ENCODE data around the gene ZNF433.
A peak's percentile ranks its signal among the peaks of the same experiment; 100 is the strongest.

The ZNF433 gene

GRCh38 chr19:11986754-11987153, 48.7 kb downstream of the ZNF433 start:
- Histone ChIP-seq H3K4me2 (ENCODE audit: low read length) (no peak overlapping the region), H3K9me3 (replicated peaks; ENCODE audit: low read length) (peaks cover 8% of the 10 kb centered on the region), H3K4me1 (ENCODE audit: control insufficient read depth, insufficient read depth, low read length) (no peaks in the 10 kb centered on the region), H3K27me3 (ENCODE audit: control insufficient read depth, insufficient read depth, low read length) (no peaks in the 10 kb centered on the region), H3K36me3 (ENCODE audit: insufficient read depth, low read length) (no peaks in the 10 kb centered on the region), H3K9ac (ENCODE audit: low read depth, low read length) (no peak overlapping the region), H3K4me3 (ENCODE audit: low read length) (no peak overlapping the region)

GRCh38 chr19:11984986-11985385, 50.5 kb downstream of the ZNF433 start:
- Histone ChIP-seq H3K4me1 (ENCODE audit: control insufficient read depth, insufficient read depth, low read length) (no peaks in the 10 kb centered on the region), H3K4me3 (ENCODE audit: low read length) (no peak overlapping the region), H3K4me2 (ENCODE audit: low read length) (no peak overlapping the region), H3K27me3 (ENCODE audit: control insufficient read depth, insufficient read depth, low read length) (no peaks in the 10 kb centered on the region), H3K36me3 (ENCODE audit: insufficient read depth, low read length) (peaks cover under 1% of the 10 kb centered on the region), H3K9ac (ENCODE audit: low read depth, low read length) (no peak overlapping the region), H3K9me3 (replicated peaks; ENCODE audit: low read length) (peaks cover 25% of the 10 kb centered on the region)

- Histone ChIP-seq H3K9me3 (replicated peaks; ENCODE audit: low read length) (peaks cover 47% of the 10 kb centered on the region), H3K27me3 (ENCODE audit: control insufficient read depth, insufficient read depth, low read length) (no peaks in the 10 kb centered on the region), H3K9ac (ENCODE audit: low read depth, low read length) (no peak overlapping the region), H3K4me1 (ENCODE audit: control insufficient read depth, insufficient read depth, low read length) (no peaks in the 10 kb centered on the region), H3K4me3 (ENCODE audit: low read length) (no peak overlapping the region), H3K36me3 (ENCODE audit: insufficient read depth, low read length) (peaks cover 23% of the 10 kb centered on the region), H3K4me2 (ENCODE audit: low read length) (no peak overlapping the region)
Measured at GRCh38 chr19:11982526-11982925, 53.0 kb downstream of the ZNF433 start.

- Histone ChIP-seq H3K36me3 (ENCODE audit: insufficient read depth, low read length) (peaks cover 23% of the 10 kb centered on the region), H3K9me3 (replicated peaks; ENCODE audit: low read length) (peaks cover 53% of the 10 kb centered on the region)
Measured at GRCh38 chr19:11979527-11979926, 56.0 kb downstream of the ZNF433 start.

GRCh38 chr19:11978492-11979100, 56.9 kb downstream of the ZNF433 start:
- Histone ChIP-seq H3K27me3 (ENCODE audit: control insufficient read depth, insufficient read depth, low read length) (no peaks in the 10 kb centered on the region), H3K9ac (ENCODE audit: low read depth, low read length) (no peak overlapping the region), H3K4me1 (ENCODE audit: control insufficient read depth, insufficient read depth, low read length) (no peaks in the 10 kb centered on the region), H3K9me3 (replicated peaks; ENCODE audit: low read length) (peaks cover 53% of the 10 kb centered on the region), H3K4me3 (ENCODE audit: low read length) (no peak overlapping the region), H3K36me3 (ENCODE audit: insufficient read depth, low read length) (peaks cover 23% of the 10 kb centered on the region), H3K4me2 (ENCODE audit: low read length) (no peak overlapping the region)

More at GRCh38 chr19:11979527-11979926, 56.0 kb downstream of the ZNF433 start:
- Histone ChIP-seq H3K4me1 (ENCODE audit: control insufficient read depth, insufficient read depth, low read length) (no peaks in the 10 kb centered on the region), H3K4me2 (ENCODE audit: low read length) (no peak overlapping the region), H3K9ac (ENCODE audit: low read depth, low read length) (no peak overlapping the region), H3K4me3 (ENCODE audit: low read length) (no peak overlapping the region), H3K27me3 (ENCODE audit: control insufficient read depth, insufficient read depth, low read length) (no peaks in the 10 kb centered on the region)

GRCh38 chr19:11973019-11973810, 62.3 kb downstream of the ZNF433 start:
- Histone ChIP-seq H3K4me2 (ENCODE audit: low read length) (no peak overlapping the region), H3K4me3 (ENCODE audit: low read length) (no peak overlapping the region), H3K9me3 (replicated peaks; ENCODE audit: low read length) (peaks cover 10% of the 10 kb centered on the region)

GRCh38 chr19:11971041-11971440, 64.4 kb downstream of the ZNF433 start:
- H3K4me2 ChIP-seq (ENCODE audit: low read length), result no peak overlapping the region
- H3K9me3 ChIP-seq (replicated peaks; ENCODE audit: low read length), result peaks cover 5% of the 10 kb centered on the region
- H3K9ac ChIP-seq (ENCODE audit: low read depth, low read length), result no peak overlapping the region
- H3K4me1 ChIP-seq (ENCODE audit: control insufficient read depth, insufficient read depth, low read length), result no peaks in the 10 kb centered on the region
- H3K36me3 ChIP-seq (ENCODE audit: insufficient read depth, low read length), result no peaks in the 10 kb centered on the region
- no peak overlapping the region for H3K4me3 ChIP-seq (ENCODE audit: low read length)
- no peaks in the 10 kb centered on the region for H3K27me3 ChIP-seq (ENCODE audit: control insufficient read depth, insufficient read depth, low read length)

More at GRCh38 chr19:11973019-11973810, 62.3 kb downstream of the ZNF433 start:
- Histone ChIP-seq H3K9ac (ENCODE audit: low read depth, low read length) (no peak overlapping the region), H3K27me3 (ENCODE audit: control insufficient read depth, insufficient read depth, low read length) (no peaks in the 10 kb centered on the region), H3K4me1 (ENCODE audit: control insufficient read depth, insufficient read depth, low read length) (no peaks in the 10 kb centered on the region), H3K36me3 (ENCODE audit: insufficient read depth, low read length) (peaks cover 4% of the 10 kb centered on the region)

- Histone ChIP-seq H3K36me3 (ENCODE audit: insufficient read depth, low read length) (no peaks in the 10 kb centered on the region), H3K4me2 (ENCODE audit: low read length) (no peak overlapping the region), H3K9ac (ENCODE audit: low read depth, low read length) (no peak overlapping the region), H3K27me3 (ENCODE audit: control insufficient read depth, insufficient read depth, low read length) (no peaks in the 10 kb centered on the region), H3K4me1 (ENCODE audit: control insufficient read depth, insufficient read depth, low read length) (no peaks in the 10 kb centered on the region), H3K4me3 (ENCODE audit: low read length) (no peak overlapping the region), H3K9me3 (replicated peaks; ENCODE audit: low read length) (no peaks in the 10 kb centered on the region)
Measured at GRCh38 chr19:11970174-11970573, 65.3 kb downstream of the ZNF433 start.

GRCh38 chr19:11964858-11965645, 70.4 kb downstream of the ZNF433 start, which contains the start of gene ZNF763:
Gene ZNF763 (plus strand): TSS chr19:11965040. CDS start chr19:11965209, 169 bp downstream.
- no peaks in the 10 kb centered on the region for H3K9me3 ChIP-seq (replicated peaks; ENCODE audit: low read length)
- H3K27me3 ChIP-seq (ENCODE audit: control insufficient read depth, insufficient read depth, low read length), result no peaks in the 10 kb centered on the region
- peak within 1 kb of the TSS; percentile 78 for H3K4me3 ChIP-seq (ENCODE audit: low read length)
- H3K4me2 ChIP-seq (ENCODE audit: low read length), result peak within 1 kb of the TSS; percentile 83
- no peaks in the 10 kb centered on the region for H3K36me3 ChIP-seq (ENCODE audit: insufficient read depth, low read length)
- H3K9ac ChIP-seq (ENCODE audit: low read depth, low read length), result peak within 1 kb of the TSS; percentile 87
- H3K4me1 ChIP-seq (ENCODE audit: control insufficient read depth, insufficient read depth, low read length), result peaks cover 7% of the 10 kb centered on the region

Data from skeletal muscle satellite cell (primary cell).